Natural killer cell (primary cell): ENCODE measurements around the gene NCKAP1. TPM values are rescaled to one million over a fixed set of nuclear protein-coding genes. Genes with fewer than 3 reads are reported as not detected.

Experiments used
- ATAC-seq, 3 donors: fragments of 150-1000 bp in 2 of 3; fragments of 200-7000 bp in 1 of 3; cut with Tn5 transposase; 1 replicate in 1 of 3; 2 replicates in 2 of 3; pipeline ENCODE4 v1.10.0; 2021; ENCODE audit warnings: mild to moderate bottlenecking in 2 of 3, moderate library complexity in 2 of 3
- DNase-seq, 2 donors: peaks; one replicate each; pipeline versions ENCODE4 v3.0.0 to v3.0.0-alpha.2; 2013 to 2021; ENCODE audit warnings: mixed read lengths in 1 of 2
- H3K27ac ChIP-seq: one replicate; pipeline ENCODE4 v1.5.1; 2013; ENCODE audit warnings: mild to moderate bottlenecking, low read length
- H3K27me3 ChIP-seq: one replicate; pipeline ENCODE4 v1.6.1; 2013; ENCODE audit warnings: low read length; ENCODE audit not compliant: control insufficient read depth, insufficient read depth
- H3K36me3 ChIP-seq: one replicate; pipeline ENCODE4 v1.6.1; 2013; ENCODE audit warnings: low read length; ENCODE audit not compliant: control insufficient read depth, insufficient read depth
- H3K4me1 ChIP-seq: one replicate; pipeline ENCODE4 v1.6.1; 2013; ENCODE audit warnings: low read length; ENCODE audit not compliant: control insufficient read depth, insufficient read depth
- H3K4me3 ChIP-seq: one replicate; pipeline ENCODE4 v1.5.1; 2013; ENCODE audit warnings: low read length
- H3K9me3 ChIP-seq: one replicate; pipeline ENCODE4 v1.6.1; 2013; ENCODE audit warnings: low read length; ENCODE audit not compliant: control insufficient read depth, insufficient read depth
- H3K27ac Mint-ChIP-seq, 2 donors: one replicate each; pipeline ENCODE4 v1.8.0; 2022; ENCODE audit warnings: mild to moderate bottlenecking in 2 of 2, mixed read lengths in 2 of 2, moderate library complexity in 1 of 2
- H3K27me3 Mint-ChIP-seq, 2 donors: one replicate each; pipeline ENCODE4 v1.8.0; 2022; ENCODE audit warnings: low read depth in 2 of 2, mixed read lengths in 2 of 2
- H3K36me3 Mint-ChIP-seq: one replicate; pipeline ENCODE4 v1.8.0; 2022; ENCODE audit warnings: mixed read lengths
- H3K4me1 Mint-ChIP-seq, 2 donors: one replicate each; pipeline ENCODE4 v1.8.0; 2022; ENCODE audit warnings: mixed read lengths in 2 of 2
- H3K4me3 Mint-ChIP-seq: one replicate; pipeline ENCODE4 v1.8.0; 2022; ENCODE audit warnings: mild to moderate bottlenecking, moderate library complexity, mixed read lengths
- H3K9me3 Mint-ChIP-seq, 2 donors: one replicate each; pipeline ENCODE4 v1.8.0; 2022; ENCODE audit warnings: mixed read lengths in 2 of 2
- WGBS: methylation state at CpG from one replicate; pipeline ENCODE4 v1.1.7; 2013; ENCODE audit warnings: missing lambda C conversion rate; ENCODE audit not compliant: insufficient coverage; 5-methylcytosine and 5-hydroxymethylcytosine counted together
- intact Hi-C: fragments of 100-400 bp; cut with micrococcal nuclease; formaldehyde crosslinking; loops from one replicate; pipeline ENCODE4 v1.14.2; 2022
- total RNA-seq, 4 donors: library from RNA; stranded (reverse); fragments of 120-200 nt in 1 of 4; gene quantifications; one replicate each; pipeline versions ENCODE4 v1.2.3 to v1.2.4, GENCODE V29; 2013 to 2022
- TF ChIP-seq, protein P1 (sequence below): fragments of 200-600 bp; IDR thresholded peaks from one replicate; pipeline ENCODE4 v1.8.0; 2022; ENCODE audit warnings: antibody characterized with exemption

Gene NCKAP1
- total RNA-seq, 3 donors from 2014 or later (not counting 1 experiment from before 2014, with no cell fraction given), result 8.4 to 12.3 (median 10.4) TPM

DNA sequence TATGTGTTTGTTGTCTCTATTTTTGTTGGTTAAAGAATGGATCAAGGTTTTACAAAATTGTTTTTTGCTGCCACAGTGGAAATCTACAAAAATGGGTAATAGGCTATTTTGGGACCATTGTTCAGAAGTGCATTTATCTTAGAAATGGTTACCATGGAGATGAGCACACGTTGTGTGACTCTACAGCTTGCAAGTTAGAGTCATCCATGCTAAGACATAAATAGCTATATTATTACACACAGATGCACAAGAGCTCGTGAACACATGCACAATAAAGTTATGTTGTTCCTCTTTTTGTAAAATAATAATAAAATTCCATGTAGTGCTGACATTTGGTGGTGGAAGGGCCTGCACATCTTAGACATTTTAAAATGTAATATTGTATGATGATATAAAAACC is 24.8 kb upstream of the NCKAP1 start:
- Histone ChIP-seq H3K4me3 (no peak overlapping the region), H3K4me1 (no peaks in the 10 kb centered on the region), H3K27ac (no peak overlapping the region), H3K36me3 (no peaks in the 10 kb centered on the region), H3K27me3 (peaks cover 8% of the 10 kb centered on the region), H3K9me3 (no peaks in the 10 kb centered on the region)
- 13% methylated on average over 1 of the region's 2 CpGs for WGBS
- DNase-seq, result no peak
- Mint-ChIP-seq H3K27me3 (peaks cover 27 to 28% of the 10 kb centered on the region in 2 donors), H3K27ac (no peak overlapping the region), H3K4me1 (no peaks in the 10 kb centered on the region), H3K9me3 (no peaks in the 10 kb centered on the region), H3K4me3 (no peak overlapping the region), H3K36me3 (no peaks in the 10 kb centered on the region)
- TF ChIP-seq, protein P1, sequence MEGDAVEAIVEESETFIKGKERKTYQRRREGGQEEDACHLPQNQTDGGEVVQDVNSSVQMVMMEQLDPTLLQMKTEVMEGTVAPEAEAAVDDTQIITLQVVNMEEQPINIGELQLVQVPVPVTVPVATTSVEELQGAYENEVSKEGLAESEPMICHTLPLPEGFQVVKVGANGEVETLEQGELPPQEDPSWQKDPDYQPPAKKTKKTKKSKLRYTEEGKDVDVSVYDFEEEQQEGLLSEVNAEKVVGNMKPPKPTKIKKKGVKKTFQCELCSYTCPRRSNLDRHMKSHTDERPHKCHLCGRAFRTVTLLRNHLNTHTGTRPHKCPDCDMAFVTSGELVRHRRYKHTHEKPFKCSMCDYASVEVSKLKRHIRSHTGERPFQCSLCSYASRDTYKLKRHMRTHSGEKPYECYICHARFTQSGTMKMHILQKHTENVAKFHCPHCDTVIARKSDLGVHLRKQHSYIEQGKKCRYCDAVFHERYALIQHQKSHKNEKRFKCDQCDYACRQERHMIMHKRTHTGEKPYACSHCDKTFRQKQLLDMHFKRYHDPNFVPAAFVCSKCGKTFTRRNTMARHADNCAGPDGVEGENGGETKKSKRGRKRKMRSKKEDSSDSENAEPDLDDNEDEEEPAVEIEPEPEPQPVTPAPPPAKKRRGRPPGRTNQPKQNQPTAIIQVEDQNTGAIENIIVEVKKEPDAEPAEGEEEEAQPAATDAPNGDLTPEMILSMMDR, result no peak
- intact Hi-C loops, result no loop called here
- ATAC-seq, result no peak

DNA sequence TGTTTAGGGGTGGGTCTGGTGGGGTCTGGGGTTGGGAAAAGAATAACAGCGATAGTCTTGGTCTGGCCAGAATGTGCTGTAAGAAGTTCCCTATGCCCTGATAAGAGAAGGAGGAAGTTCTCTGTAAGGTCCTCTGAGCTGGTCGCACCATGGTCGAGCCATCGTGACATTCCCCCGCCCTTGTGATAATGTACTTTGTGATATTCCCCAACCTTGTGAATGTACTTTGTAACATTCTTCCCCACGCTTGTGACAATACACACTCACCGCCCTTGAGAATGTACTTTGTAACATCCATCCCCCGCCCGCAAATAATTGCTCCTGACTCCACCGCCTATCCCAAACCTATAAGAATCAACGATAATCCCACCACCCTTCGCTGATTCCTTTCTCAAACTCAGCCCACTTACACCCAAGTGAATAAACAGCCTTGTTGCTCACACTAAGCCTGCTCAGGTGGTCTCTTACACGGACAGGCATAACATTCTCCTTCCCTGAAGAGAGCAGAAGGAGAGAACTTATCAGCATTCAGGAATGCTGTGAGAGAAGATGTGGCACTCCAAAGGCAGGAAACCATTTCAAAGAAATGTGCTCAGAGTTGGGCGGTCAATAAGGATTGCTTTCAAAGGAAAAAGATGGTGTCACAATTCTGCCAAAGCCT is 22.4 kb upstream of the NCKAP1 start:
- Histone ChIP-seq H3K9me3 (no peaks in the 10 kb centered on the region), H3K27ac (no peak overlapping the region), H3K4me1 (no peaks in the 10 kb centered on the region), H3K36me3 (no peaks in the 10 kb centered on the region), H3K4me3 (no peak overlapping the region), H3K27me3 (peaks cover 6% of the 10 kb centered on the region)
- ATAC-seq (no peak), DNase-seq (no peak)
- H3K4me3 Mint-ChIP-seq, result no peak overlapping the region
- H3K36me3 Mint-ChIP-seq, result no peaks in the 10 kb centered on the region
- H3K27me3 Mint-ChIP-seq, result peaks cover 13 to 24% of the 10 kb centered on the region in 2 donors
- no peaks in the 10 kb centered on the region for H3K9me3 Mint-ChIP-seq
- H3K27ac Mint-ChIP-seq, result no peak overlapping the region
- TF ChIP-seq, protein P1, result no peak
- no peaks in the 10 kb centered on the region for H3K4me1 Mint-ChIP-seq
- intact Hi-C loops, result no loop called here
- 91% methylated on average over 14 of the region's 14 CpGs for WGBS

- Mint-ChIP-seq H3K27ac (no peak overlapping the region), H3K27me3 (peaks cover 9 to 19% of the 10 kb centered on the region in 2 donors), H3K4me3 (no peak overlapping the region), H3K9me3 (no peaks in the 10 kb centered on the region), H3K4me1 (no peaks in the 10 kb centered on the region), H3K36me3 (no peaks in the 10 kb centered on the region)
- DNase-seq (no peak), ATAC-seq (no peak)
- Histone ChIP-seq H3K4me3 (no peak overlapping the region), H3K4me1 (no peaks in the 10 kb centered on the region), H3K27me3 (peaks cover 4% of the 10 kb centered on the region), H3K9me3 (no peaks in the 10 kb centered on the region), H3K36me3 (no peaks in the 10 kb centered on the region), H3K27ac (no peak overlapping the region)
- WGBS, result 29% methylated on average over 1 of the region's 1 CpG
- TF ChIP-seq, protein P1, result no peak
- intact Hi-C loops, result no loop called here
Measured at GRCh38 chr2:183059561-183059960, 21.3 kb upstream of the NCKAP1 start.
